GM12865 (cell line): ENCODE results near the gene HSPG2.

Source experiments
- DNase-seq: peaks from one replicate; pipeline ENCODE4 v3.0.0; 2010; ENCODE audit warnings: low read depth
- H3K4me3 ChIP-seq: 2 replicates; pipeline ENCODE4 v1.5.1; 2011; ENCODE audit warnings: mild to moderate bottlenecking, low read depth, low read length, control low read depth
- CTCF ChIP-seq: IDR thresholded peaks from 2 replicates; pipeline ENCODE4 v1.5.1; 2011; ENCODE audit warnings: low read length, control low read depth, low read depth, inconsistent platforms; ENCODE audit not compliant: insufficient read depth; ENCODE audit errors: missing control alignments

HSPG2 gene

DNA sequence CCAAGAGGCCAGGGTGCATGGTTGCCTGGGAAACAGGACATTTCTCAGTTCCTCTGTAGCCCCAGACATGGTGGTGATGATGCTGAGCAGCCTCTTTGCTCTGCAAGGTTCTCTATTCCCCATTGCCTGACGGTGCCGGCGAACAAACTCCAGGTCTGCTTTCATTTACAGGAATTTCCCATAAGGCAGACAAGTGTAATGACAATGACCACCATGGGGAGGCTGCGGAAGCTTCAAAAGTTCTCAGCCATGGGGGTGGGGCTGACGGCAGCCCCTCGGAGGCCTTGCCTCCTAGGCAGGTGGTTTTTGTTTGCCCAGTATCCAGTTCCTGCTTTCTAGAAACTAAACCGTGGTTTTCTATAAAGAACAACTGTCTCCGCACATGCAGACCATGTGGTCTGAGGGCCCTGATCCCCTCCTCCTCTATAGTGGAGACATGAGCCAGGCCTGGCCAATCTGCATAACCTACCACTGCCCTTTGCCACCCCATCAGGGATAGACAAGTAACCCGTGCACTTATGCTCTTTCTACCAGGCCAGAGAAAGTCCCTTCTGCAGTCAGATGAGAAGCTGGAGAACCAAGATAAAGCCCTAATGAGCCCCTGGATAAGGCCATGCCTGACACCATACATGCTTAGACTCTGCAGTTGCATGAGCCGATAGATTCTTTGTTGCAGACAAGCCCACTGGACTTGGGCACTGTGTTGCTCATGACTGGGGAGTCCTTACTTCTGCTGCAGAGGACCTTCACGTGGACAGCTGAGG lies 71.0 kb downstream of the HSPG2 start:
- no peak for TF ChIP-seq CTCF
- peak; percentile 75 for DNase-seq
- no peak overlapping the region for H3K4me3 ChIP-seq

- H3K4me3 ChIP-seq = no peak overlapping the region
- no peak for TF ChIP-seq CTCF
- no peak for DNase-seq
Measured at GRCh38 chr1:21865609-21865942, 71.5 kb downstream of the HSPG2 start.

- no peak overlapping the region for H3K4me3 ChIP-seq
- no peak for DNase-seq
- TF ChIP-seq CTCF = no peak
Measured at GRCh38 chr1:21864730-21865129, 72.4 kb downstream of the HSPG2 start.

- no peak for DNase-seq
- H3K4me3 ChIP-seq = no peak overlapping the region
- TF ChIP-seq CTCF = no peak
Measured at GRCh38 chr1:21863981-21864380, 73.1 kb downstream of the HSPG2 start.

GRCh38 chr1:21861602-21862429 lies 75.3 kb downstream of the HSPG2 start:
- DNase-seq = no peak
- H3K4me3 ChIP-seq = no peak overlapping the region
- no peak for TF ChIP-seq CTCF

- TF ChIP-seq CTCF = no peak
- H3K4me3 ChIP-seq = no peak overlapping the region
- no peak for DNase-seq
Measured at GRCh38 chr1:21860971-21861370, 76.1 kb downstream of the HSPG2 start.

- H3K4me3 ChIP-seq = no peak overlapping the region
- no peak for TF ChIP-seq CTCF
- no peak for DNase-seq
Measured at GRCh38 chr1:21859669-21860179, 77.4 kb downstream of the HSPG2 start.
